Left renal pelvis (tissue), 4 donors: ENCODE results near the gene BPTF. TPM values are rescaled to one million over a fixed set of nuclear protein-coding genes. Genes with fewer than 3 reads are reported as not detected.

Source experiments
- polyA plus RNA-seq, 4 donors: library from polyadenylated mRNA; unstranded; fragments of 120-200 nt; gene quantifications; one replicate each; pipeline ENCODE4 v1.2.1, GENCODE V29; 2013; ENCODE audit not compliant: insufficient read length in 4 of 4

BPTF gene
- polyA plus RNA-seq, 4 donors = 94.0 to 129 (median 118) TPM

Other genes starting within 250 kb of the BPTF start
- 100 to 1,000 TPM in 1 of 4 donors, 10 to 100 TPM in 3; 71.1 to 111 (median 93.1) TPM for gene NOL11, start 107.6 kb upstream of the BPTF start, polyA plus RNA-seq
- 10 to 100 TPM; 22.5 to 27.4 (median 24.9) TPM for gene C17orf58, start 171.0 kb downstream of the BPTF start, polyA plus RNA-seq
- gene KPNA2, start 210.2 kb downstream of the BPTF start, polyA plus RNA-seq = 100 to 1,000 TPM in 3 of 4 donors, 10 to 100 TPM in 1; 95.9 to 127 (median 117) TPM